Measurements from ENCODE around the gene SLC35B1. TPM values are rescaled to one million over a fixed set of nuclear protein-coding genes. Genes with fewer than 3 reads are reported as not detected.

SLC35B1 gene
- polyA plus RNA-seq (2013, experiment 1 of 2), result 45.2 TPM
- 46.3 TPM for polyA plus RNA-seq (2013, experiment 2 of 2)

- peak within 1 kb of the TSS; percentile 94 for H3K9ac ChIP-seq (ENCODE audit: low read depth, low read length)
- no peaks in the 10 kb centered on the region for H3K9me3 ChIP-seq (ENCODE audit: insufficient read depth, low read depth, low read length)
- H3K4me3 ChIP-seq (ENCODE audit: low read length), result peak within 1 kb of the TSS; percentile 99
- 2% methylated on average over 53 of the region's 53 CpGs for WGBS
- peak within 1 kb of the TSS; percentile 96 for H3K27ac ChIP-seq (ENCODE audit: low read depth, low read length)
- H3K4me1 ChIP-seq (ENCODE audit: insufficient read depth, low read length), result peaks cover 9% of the 10 kb centered on the region; the same call in 1 of the 2 replicates
- no peaks in the 10 kb centered on the region for H3K27me3 ChIP-seq (ENCODE audit: insufficient read depth, low read length)
- H3K36me3 ChIP-seq (ENCODE audit: insufficient read depth, low read length), result peaks cover 47% of the 10 kb centered on the region
Measured at GRCh38 chr17:49707608-49708514, at the start of gene SLC35B1. Gene SLC35B1 (minus strand): TSS chr17:49707964. CDS start chr17:49707833, 131 bp downstream.

- no peaks in the 10 kb centered on the region for H3K9me3 ChIP-seq (ENCODE audit: insufficient read depth, low read depth, low read length)
- H3K36me3 ChIP-seq (ENCODE audit: insufficient read depth, low read length), result peaks cover 4% of the 10 kb centered on the region; the same call in 1 of the 2 replicates
- peaks cover 20% of the 10 kb centered on the region for H3K4me1 ChIP-seq (ENCODE audit: insufficient read depth, low read length)
- no peaks in the 10 kb centered on the region for H3K27me3 ChIP-seq (ENCODE audit: insufficient read depth, low read length)
- 92% methylated on average over 6 of the region's 6 CpGs for WGBS
- no peak overlapping the region for H3K27ac ChIP-seq (ENCODE audit: low read depth, low read length)
- H3K4me3 ChIP-seq (ENCODE audit: low read length), result no peak overlapping the region
- H3K9ac ChIP-seq (ENCODE audit: low read depth, low read length), result no peak overlapping the region
Measured at GRCh38 chr17:49757151-49757777, 49.5 kb upstream of the SLC35B1 start.

- no peaks in the 10 kb centered on the region for H3K27me3 ChIP-seq (ENCODE audit: insufficient read depth, low read length)
- WGBS, result 86% methylated on average over 9 of the region's 9 CpGs
- no peak overlapping the region for H3K4me3 ChIP-seq (ENCODE audit: low read length)
- H3K9ac ChIP-seq (ENCODE audit: low read depth, low read length), result no peak overlapping the region
- no peak overlapping the region for H3K27ac ChIP-seq (ENCODE audit: low read depth, low read length)
- H3K4me1 ChIP-seq (ENCODE audit: insufficient read depth, low read length), result peaks cover 14% of the 10 kb centered on the region
- peaks cover 4% of the 10 kb centered on the region; the same call in 1 of the 2 replicates for H3K36me3 ChIP-seq (ENCODE audit: insufficient read depth, low read length)
- H3K9me3 ChIP-seq (ENCODE audit: insufficient read depth, low read depth, low read length), result no peaks in the 10 kb centered on the region
Measured at GRCh38 chr17:49756323-49757150, 48.8 kb upstream of the SLC35B1 start.

- Histone ChIP-seq H3K36me3 (ENCODE audit: insufficient read depth, low read length) (peaks cover 4% of the 10 kb centered on the region; the same call in 1 of the 2 replicates), H3K27ac (ENCODE audit: low read depth, low read length) (no peak overlapping the region), H3K9ac (ENCODE audit: low read depth, low read length) (no peak overlapping the region), H3K4me1 (ENCODE audit: insufficient read depth, low read length) (peaks cover 7% of the 10 kb centered on the region), H3K9me3 (ENCODE audit: insufficient read depth, low read depth, low read length) (no peaks in the 10 kb centered on the region), H3K27me3 (ENCODE audit: insufficient read depth, low read length) (no peaks in the 10 kb centered on the region), H3K4me3 (ENCODE audit: low read length) (no peak overlapping the region)
- WGBS, result 89% methylated on average over 4 of the region's 4 CpGs
Measured at GRCh38 chr17:49755663-49756283, 48.0 kb upstream of the SLC35B1 start.

GRCh38 chr17:49753959-49754391 is 46.2 kb upstream of the SLC35B1 start:
- Histone ChIP-seq H3K4me1 (ENCODE audit: insufficient read depth, low read length) (peaks cover 6% of the 10 kb centered on the region; the same call in 1 of the 2 replicates), H3K36me3 (ENCODE audit: insufficient read depth, low read length) (peaks cover 8% of the 10 kb centered on the region; the same call in 1 of the 2 replicates), H3K9me3 (ENCODE audit: insufficient read depth, low read depth, low read length) (no peaks in the 10 kb centered on the region), H3K9ac (ENCODE audit: low read depth, low read length) (no peak overlapping the region), H3K4me3 (ENCODE audit: low read length) (no peak overlapping the region), H3K27ac (ENCODE audit: low read depth, low read length) (no peak overlapping the region), H3K27me3 (ENCODE audit: insufficient read depth, low read length) (no peaks in the 10 kb centered on the region)
- 93% methylated on average over 8 of the region's 8 CpGs for WGBS

- Histone ChIP-seq H3K4me3 (ENCODE audit: low read length) (no peak overlapping the region), H3K9me3 (ENCODE audit: insufficient read depth, low read depth, low read length) (no peaks in the 10 kb centered on the region), H3K36me3 (ENCODE audit: insufficient read depth, low read length) (peaks cover 5% of the 10 kb centered on the region; the same call in 1 of the 2 replicates), H3K27me3 (ENCODE audit: insufficient read depth, low read length) (no peaks in the 10 kb centered on the region), H3K9ac (ENCODE audit: low read depth, low read length) (no peak overlapping the region), H3K27ac (ENCODE audit: low read depth, low read length) (no peak overlapping the region), H3K4me1 (ENCODE audit: insufficient read depth, low read length) (peaks cover 6% of the 10 kb centered on the region; the same call in 1 of the 2 replicates)
- WGBS, result 97% methylated on average over 2 of the region's 3 CpGs
Measured at GRCh38 chr17:49752508-49752907, 44.7 kb upstream of the SLC35B1 start.

- no peaks in the 10 kb centered on the region; the same call in 1 of the 2 replicates for H3K4me1 ChIP-seq (ENCODE audit: insufficient read depth, low read length)
- no peak overlapping the region for H3K4me3 ChIP-seq (ENCODE audit: low read length)
- H3K36me3 ChIP-seq (ENCODE audit: insufficient read depth, low read length), result peaks cover 4% of the 10 kb centered on the region; the same call in 1 of the 2 replicates
- H3K9me3 ChIP-seq (ENCODE audit: insufficient read depth, low read depth, low read length), result no peaks in the 10 kb centered on the region
- no peak overlapping the region for H3K27ac ChIP-seq (ENCODE audit: low read depth, low read length)
- no peaks in the 10 kb centered on the region for H3K27me3 ChIP-seq (ENCODE audit: insufficient read depth, low read length)
- 97% methylated on average over 3 of the region's 3 CpGs for WGBS
- no peak overlapping the region for H3K9ac ChIP-seq (ENCODE audit: low read depth, low read length)
Measured at GRCh38 chr17:49749730-49750129, 42.0 kb upstream of the SLC35B1 start.

- Histone ChIP-seq H3K27me3 (ENCODE audit: insufficient read depth, low read length) (no peaks in the 10 kb centered on the region), H3K9ac (ENCODE audit: low read depth, low read length) (no peak overlapping the region), H3K4me3 (ENCODE audit: low read length) (no peak overlapping the region), H3K27ac (ENCODE audit: low read depth, low read length) (no peak overlapping the region), H3K4me1 (ENCODE audit: insufficient read depth, low read length) (no peaks in the 10 kb centered on the region; the same call in 1 of the 2 replicates), H3K36me3 (ENCODE audit: insufficient read depth, low read length) (peaks cover 4% of the 10 kb centered on the region; the same call in 1 of the 2 replicates), H3K9me3 (ENCODE audit: insufficient read depth, low read depth, low read length) (no peaks in the 10 kb centered on the region)
- WGBS, result 95% methylated on average over 7 of the region's 7 CpGs
Measured at GRCh38 chr17:49748791-49749190, 41.0 kb upstream of the SLC35B1 start.

GRCh38 chr17:49748223-49748622 is 40.5 kb upstream of the SLC35B1 start:
- Histone ChIP-seq H3K9me3 (ENCODE audit: insufficient read depth, low read depth, low read length) (no peaks in the 10 kb centered on the region), H3K27me3 (ENCODE audit: insufficient read depth, low read length) (no peaks in the 10 kb centered on the region), H3K4me1 (ENCODE audit: insufficient read depth, low read length) (no peaks in the 10 kb centered on the region; the same call in 1 of the 2 replicates), H3K4me3 (ENCODE audit: low read length) (no peak overlapping the region), H3K36me3 (ENCODE audit: insufficient read depth, low read length) (peaks cover 4% of the 10 kb centered on the region; the same call in 1 of the 2 replicates), H3K27ac (ENCODE audit: low read depth, low read length) (no peak overlapping the region), H3K9ac (ENCODE audit: low read depth, low read length) (no peak overlapping the region)
- WGBS, result 92% methylated on average over 3 of the region's 3 CpGs

GRCh38 chr17:49747632-49748031 is 39.9 kb upstream of the SLC35B1 start:
- Histone ChIP-seq H3K36me3 (ENCODE audit: insufficient read depth, low read length) (peaks cover 4% of the 10 kb centered on the region; the same call in 1 of the 2 replicates), H3K9ac (ENCODE audit: low read depth, low read length) (no peak overlapping the region), H3K4me3 (ENCODE audit: low read length) (no peak overlapping the region), H3K27me3 (ENCODE audit: insufficient read depth, low read length) (no peaks in the 10 kb centered on the region), H3K9me3 (ENCODE audit: insufficient read depth, low read depth, low read length) (no peaks in the 10 kb centered on the region), H3K4me1 (ENCODE audit: insufficient read depth, low read length) (no peaks in the 10 kb centered on the region; the same call in 1 of the 2 replicates), H3K27ac (ENCODE audit: low read depth, low read length) (no peak overlapping the region)
- 93% methylated on average over 1 of the region's 1 CpG for WGBS
